Measurements from ENCODE around the gene MYO9A. TPM values are rescaled to one million over a fixed set of nuclear protein-coding genes. Genes with fewer than 3 reads are reported as not detected.

Gene MYO9A
- polyA plus RNA-seq, 3 donors = 3.9 to 6.6 (median 5.0) TPM

GRCh38 chr15:71813723-71814470 lies 304.1 kb downstream of the MYO9A start:
- no peak overlapping the region for H2AFZ ChIP-seq (ENCODE audit: insufficient read depth, low read depth, low read length, poor library complexity, severe bottlenecking)
- WGBS (ENCODE audit: insufficient coverage) = 97% methylated on average over 8 of the region's 9 CpGs
- Mint-ChIP-seq H3K4me3 (no peak overlapping the region), H3K36me3 (no peaks in the 10 kb centered on the region), H3K9me3 (peaks cover 3 to 12% (median 5%) of the 10 kb centered on the region in 7 donors), H3K27ac (no peak overlapping the region), H3K4me1 (no peaks in the 10 kb centered on the region), H3K27me3 (ENCODE audit: low read depth in 3 of 3) (peaks cover 0 to 2% (median 1%) of the 10 kb centered on the region in 3 donors)
- H3K4me1 ChIP-seq (ENCODE audit: control insufficient read depth in 1 of 2, insufficient read depth in 2 of 2, low read length in 2 of 2) = no peaks in the 10 kb centered on the region
- no peak overlapping the region for H3K9ac ChIP-seq (ENCODE audit: insufficient read depth, low read length, poor library complexity, severe bottlenecking)
- H3K9me3 ChIP-seq (replicated peaks in 1 of 2; ENCODE audit: control insufficient read depth in 1 of 2, insufficient read depth in 1 of 2, low read length in 2 of 2) = peaks cover 0 to 4% of the 10 kb centered on the region in 2 donors
- no peak overlapping the region for H3K27ac ChIP-seq (ENCODE audit: low read depth in 1 of 2, low read length in 2 of 2)
- no peaks in the 10 kb centered on the region for H3K27me3 ChIP-seq (ENCODE audit: control insufficient read depth in 2 of 2, insufficient read depth in 2 of 2, low read length in 2 of 2)
- intact Hi-C loops (cut with micrococcal nuclease) = no loop called here
- no peak overlapping the region for H3K4me3 ChIP-seq (replicated peaks in 1 of 3; ENCODE audit: low read depth in 2 of 3, low read length in 3 of 3)
- no peak overlapping the region for H3K4me2 ChIP-seq (replicated peaks; ENCODE audit: extremely low read depth, low read length, poor library complexity, severe bottlenecking)
- TF ChIP-seq CTCF (IDR thresholded peaks at IDR 0.05) = no peak
- no peaks in the 10 kb centered on the region for H4K20me1 ChIP-seq (ENCODE audit: insufficient read depth, low read length)
- no peaks in the 10 kb centered on the region for H3K79me2 ChIP-seq (ENCODE audit: insufficient read depth, low read length)
- H3K36me3 ChIP-seq (replicated peaks in 1 of 2; ENCODE audit: control insufficient read depth in 1 of 2, insufficient read depth in 2 of 2, low read length in 2 of 2) = no peaks in the 10 kb centered on the region
- no peak for DNase-seq

- no peak overlapping the region for H3K4me3 Mint-ChIP-seq
- 95% methylated on average over 11 of the region's 16 CpGs for WGBS (ENCODE audit: insufficient coverage)
- TF ChIP-seq CTCF (IDR thresholded peaks at IDR 0.05) = no peak
- H3K27me3 Mint-ChIP-seq (ENCODE audit: low read depth in 3 of 3) = peaks cover 1 to 3% (median 2%) of the 10 kb centered on the region in 3 donors
- H3K79me2 ChIP-seq (ENCODE audit: insufficient read depth, low read length) = no peaks in the 10 kb centered on the region
- H3K27ac Mint-ChIP-seq = no peak overlapping the region
- no peaks in the 10 kb centered on the region for H4K20me1 ChIP-seq (ENCODE audit: insufficient read depth, low read length)
- H3K36me3 Mint-ChIP-seq = no peaks in the 10 kb centered on the region
- no peak overlapping the region for H3K27ac ChIP-seq (ENCODE audit: low read depth in 1 of 2, low read length in 2 of 2)
- no peaks in the 10 kb centered on the region for H3K4me1 ChIP-seq (ENCODE audit: control insufficient read depth in 1 of 2, insufficient read depth in 2 of 2, low read length in 2 of 2)
- no peaks in the 10 kb centered on the region for H3K27me3 ChIP-seq (ENCODE audit: control insufficient read depth in 2 of 2, insufficient read depth in 2 of 2, low read length in 2 of 2)
- no peak overlapping the region for H2AFZ ChIP-seq (ENCODE audit: insufficient read depth, low read depth, low read length, poor library complexity, severe bottlenecking)
- DNase-seq = no peak
- H3K9me3 Mint-ChIP-seq = peaks cover 0 to 8% (median 3%) of the 10 kb centered on the region in 7 donors
- intact Hi-C loops (cut with micrococcal nuclease) = no loop called here
- H3K36me3 ChIP-seq (replicated peaks in 1 of 2; ENCODE audit: control insufficient read depth in 1 of 2, insufficient read depth in 2 of 2, low read length in 2 of 2) = no peaks in the 10 kb centered on the region
- no peak overlapping the region for H3K4me3 ChIP-seq (replicated peaks in 1 of 3; ENCODE audit: low read depth in 2 of 3, low read length in 3 of 3)
- H3K4me2 ChIP-seq (replicated peaks; ENCODE audit: extremely low read depth, low read length, poor library complexity, severe bottlenecking) = no peak overlapping the region
- H3K4me1 Mint-ChIP-seq = no peaks in the 10 kb centered on the region
- H3K9ac ChIP-seq (ENCODE audit: insufficient read depth, low read length, poor library complexity, severe bottlenecking) = no peak overlapping the region
- H3K9me3 ChIP-seq (replicated peaks in 1 of 2; ENCODE audit: control insufficient read depth in 1 of 2, insufficient read depth in 1 of 2, low read length in 2 of 2) = no peaks in the 10 kb centered on the region
Observed at GRCh38 chr15:71812966-71813722, 304.8 kb downstream of the MYO9A start.
